Panc1 (cell line): ENCODE measurements around the gene CD300A. TPM values are rescaled to one million over a fixed set of nuclear protein-coding genes. Genes with fewer than 3 reads are reported as not detected.

Experiments used
- ATAC-seq: fragments of 200-7000 bp; cut with Tn5 transposase; 2 replicates; pipeline ENCODE4 v1.9.1; 2020; ENCODE audit warnings: mild to moderate bottlenecking, moderate library complexity
- BruUV-seq: library from RNA; stranded (reverse); fragments of 400-500 nt; replicated peaks from 2 replicates; lab custom pipeline; 2021; lab: Mats Ljungman, UMichigan
- CTCF ChIA-PET: fragments of 300-600 bp; sonication (Branson Sonifier 250); formaldehyde crosslinking; loops from one replicate; lab custom pipeline; 2022; ENCODE audit warnings: antibody characterized with exemption; lab: Charles Lee
- POLR2A ChIA-PET: fragments of 300-600 bp; sonication (Branson Sonifier 250); formaldehyde crosslinking; loops from one replicate; lab custom pipeline; 2022; ENCODE audit warnings: antibody characterized with exemption; lab: Charles Lee
- DNase-seq: peaks from one replicate; pipeline ENCODE4 v3.0.0-alpha.2; 2010; ENCODE audit warnings: low read depth, low spot score
- H3K27ac ChIP-seq: 2 replicates; pipeline ENCODE4 v1.5.1; 2011; ENCODE audit warnings: mild to moderate bottlenecking, low read length, inconsistent platforms
- H3K27me3 ChIP-seq: fragments of 200-500 bp; sonication (Bioruptor generic); 2 replicates; pipeline ENCODE4 v1.6.0; 2014; ENCODE audit warnings: low read length, inconsistent platforms; ENCODE audit not compliant: control insufficient read depth, insufficient read depth
- H3K36me3 ChIP-seq: fragments of 200-500 bp; sonication (Bioruptor generic); 2 replicates; pipeline ENCODE4 v1.5.1; 2014; ENCODE audit warnings: inconsistent platforms, mild to moderate bottlenecking, low read length, moderate library complexity; ENCODE audit not compliant: control insufficient read depth, insufficient read depth
- H3K4me1 ChIP-seq: 2 replicates; pipeline ENCODE4 v1.5.1; 2011; ENCODE audit warnings: inconsistent platforms, mild to moderate bottlenecking, low read length, moderate library complexity; ENCODE audit not compliant: control insufficient read depth, insufficient read depth
- H3K4me3 ChIP-seq, 2 experiments: 2 replicates each; pipeline ENCODE4 v1.5.1; 2011 to 2012; ENCODE audit warnings: low read depth in 2 of 2, low read length in 2 of 2, mild to moderate bottlenecking in 2 of 2, inconsistent platforms in 1 of 2, moderate library complexity in 1 of 2
- H3K9me3 ChIP-seq: fragments of 200-500 bp; sonication (Bioruptor generic); 2 replicates; pipeline ENCODE4 v1.5.1; 2014; ENCODE audit warnings: low read depth, mild to moderate bottlenecking, inconsistent platforms, low read length, moderate library complexity; ENCODE audit not compliant: control insufficient read depth, insufficient read depth
- CTCF ChIP-seq: fragments of 450-650 bp; IDR thresholded peaks from 2 replicates; pipeline ENCODE4 v1.5.1; 2017; ENCODE audit warnings: mild to moderate bottlenecking
- POLR2AphosphoS5 ChIP-seq: IDR thresholded peaks from 2 replicates; pipeline ENCODE4 v1.6.1; 2012; ENCODE audit warnings: mild to moderate bottlenecking, low read depth, low read length, moderate library complexity
- REST ChIP-seq, 2 experiments: IDR thresholded peaks; 2 replicates each; pipeline ENCODE4 v1.6.1; 2011 to 2012; ENCODE audit warnings: low read depth in 2 of 2, control low read depth in 1 of 2, low read length in 1 of 2, mild to moderate bottlenecking in 1 of 2, moderate library complexity in 1 of 2; ENCODE audit not compliant: insufficient read depth in 1 of 2
- SIN3A ChIP-seq: IDR thresholded peaks from 2 replicates; pipeline ENCODE4 v1.6.1; 2012; ENCODE audit warnings: low read depth, mild to moderate bottlenecking, low read length, moderate library complexity, borderline replicate concordance; ENCODE audit not compliant: insufficient read depth
- TCF7L2 ChIP-seq: IDR thresholded peaks from 2 replicates; pipeline ENCODE4 v1.6.1; 2011; ENCODE audit warnings: mild to moderate bottlenecking, low read depth, low read length, inconsistent platforms
- in situ Hi-C: cut with HindIII; loops from 2 replicates; pipeline ENCODE4 v1.10.0; 2016; ENCODE audit warnings: low sequenced_read_pairs, low pct_unique_long_range_greater_than_20kb
- intact Hi-C: fragments of 100-400 bp; cut with micrococcal nuclease; formaldehyde crosslinking; loops from one replicate; pipeline ENCODE4 v1.10.0; 2022; ENCODE audit not compliant: unreplicated experiment
- total RNA-seq: library from RNA; stranded (reverse); gene quantifications from one replicate; pipeline ENCODE4 v1.2.1, GENCODE V29; 2021; ENCODE audit not compliant: unreplicated experiment

Gene CD300A
- total RNA-seq, 1 experiment from 2014 or later, result 0.21 TPM

- no TSS peak for BruUV-seq
- intact Hi-C loops (no loop called here), in situ Hi-C loops (no loop called here)
- no peaks in the 10 kb centered on the region for H3K9me3 ChIP-seq
- ATAC-seq (no peak), DNase-seq (no peak)
- no peaks in the 10 kb centered on the region for H3K4me1 ChIP-seq
- ChIA-PET POLR2A (interaction anchor here (0.6 kb wide), 1 partner anchor 343 kb away, joined by 3 read pairs; no protein-coding TSS in a partner anchor), CTCF (no interaction called here)
- no peak overlapping the region for H3K27ac ChIP-seq
- no peak overlapping the region for H3K4me3 ChIP-seq
- TF ChIP-seq REST (IDR thresholded peaks at IDR 0.05; ENCODE audit: insufficient read depth in 1 of 2, low read depth in 2 of 2, low read length in 1 of 2), result no peak
- TF ChIP-seq CTCF, result no peak
- TF ChIP-seq POLR2AphosphoS5, result no peak
- TF ChIP-seq SIN3A, result no peak
- no peak for TF ChIP-seq TCF7L2
- H3K27me3 ChIP-seq, result peaks cover 8% of the 10 kb centered on the region
- no peaks in the 10 kb centered on the region for H3K36me3 ChIP-seq
Measured at GRCh38 chr17:74522381-74523105, 56.1 kb downstream of the CD300A start.

GRCh38 chr17:74523308-74523707, 56.9 kb downstream of the CD300A start:
- BruUV-seq, result no TSS peak
- TF ChIP-seq POLR2AphosphoS5 (no peak), SIN3A (no peak), CTCF (no peak), TCF7L2 (no peak), REST (IDR thresholded peaks at IDR 0.05; ENCODE audit: insufficient read depth in 1 of 2, low read depth in 2 of 2, low read length in 1 of 2) (no peak)
- ChIA-PET POLR2A (no interaction called here), CTCF (no interaction called here)
- intact Hi-C loops (no loop called here), in situ Hi-C loops (no loop called here)
- H3K27me3 ChIP-seq, result peaks cover 12% of the 10 kb centered on the region
- no peaks in the 10 kb centered on the region for H3K36me3 ChIP-seq
- no peaks in the 10 kb centered on the region for H3K9me3 ChIP-seq
- DNase-seq, result no peak
- H3K4me1 ChIP-seq, result no peaks in the 10 kb centered on the region
- no peak overlapping the region for H3K27ac ChIP-seq
- H3K4me3 ChIP-seq, result no peak overlapping the region
- no peak for ATAC-seq
